Pancreas (tissue), 10 donors: ENCODE data around the gene ANGEL1. TPM values are rescaled to one million over a fixed set of nuclear protein-coding genes. Genes with fewer than 3 reads are reported as not detected.

Source experiments
- ATAC-seq, 4 donors: fragments of 200-7000 bp; cut with Tn5 transposase; one replicate each; pipeline versions ENCODE4 v1.8.0 to v1.9.1; 2020; ENCODE audit warnings: mild to moderate bottlenecking in 4 of 4, moderate library complexity in 4 of 4
- DNase-seq, 6 donors: peaks; one replicate each; pipeline ENCODE4 v3.0.0-alpha.2; 2020
- FAIRE-seq: peaks from 2 replicates; lab custom pipeline; 2012; peaks lifted over from hg19 to GRCh38; lab: Jason Lieb, UNC
- H3K27ac ChIP-seq, 4 donors: fragments of 200-600 bp; sonication (generic); 1 replicate in 3 of 4; 2 replicates in 1 of 4; pipeline versions ENCODE4 v1.5.0 to v1.8.0; 2020
- H3K27me3 ChIP-seq, 4 donors: fragments of 200-600 bp; one replicate each; pipeline ENCODE4 v1.8.0; 2021
- H3K36me3 ChIP-seq, 3 donors: fragments of 200-600 bp; sonication (generic) in 1 of 3; one replicate each; pipeline versions ENCODE4 v1.5.0 to v1.8.0; 2020 to 2021
- H3K4me1 ChIP-seq, 3 donors: fragments of 200-600 bp; one replicate each; pipeline ENCODE4 v1.8.0; 2021
- H3K4me3 ChIP-seq, 4 donors: fragments of 200-600 bp; sonication (generic) in 2 of 4; one replicate each; pipeline versions ENCODE4 v1.5.0 to v1.8.0; 2020 to 2021
- H3K9me3 ChIP-seq, 4 donors: fragments of 200-600 bp; one replicate each; pipeline ENCODE4 v1.8.0; 2021
- CTCF ChIP-seq, 4 donors: fragments of 200-600 bp; sonication (generic) in 3 of 4; IDR thresholded peaks; one replicate each; pipeline versions ENCODE4 v1.5.0 to v1.8.0; 2021; ENCODE audit warnings: antibody characterized with exemption in 4 of 4
- WGBS, 2 donors: extraction: QIAGEN DNeasy Blood & Tissue Kit; methylation state at CpG; one replicate each; pipeline ENCODE4 v1.1.7; 2013; 5-methylcytosine and 5-hydroxymethylcytosine counted together
- intact Hi-C, 3 donors: fragments of 100-400 bp; cut with DNase I; formaldehyde crosslinking; loops; one replicate each; pipeline versions ENCODE4 v1.11.1 to v1.14.2; 2022
- polyA plus RNA-seq, 2 donors: library from polyadenylated mRNA; stranded (reverse); fragments of 200-250 nt; gene quantifications; one replicate each; pipeline ENCODE4 v1.2.3, GENCODE V29; 2013
- total RNA-seq, 6 donors: library from RNA; stranded (reverse); fragmentation: NEBNext Ultra II Directional in 4 of 6; extraction: Animal tissue kit (Norgen Biotek cat#: 25700) in 4 of 6; gene quantifications; one replicate each; pipeline versions ENCODE4 v1.2.1 to v1.2.4, GENCODE V29; 2021 to 2023
- donor health status: healthy with polysubstance abuse.
- donor health status: DM: no; HTN: no; CAD: no; lungs with moderate emphysema.
- donor health status: DM: no; HTN: no; CAD: no.
- donor health status: control.
- donor health status: control.
- donor health status: Bipolar disorder and iron deficiency.
- donor health status: DM: yes; HTN: yes; CAD: no.
- donor health status: DM: no; HTN: no; CAD: no.
- donor health status: DM: no; HTN: no; CAD: no.
- donor health status: DM: yes; HTN: yes; CAD: no.

The ANGEL1 gene
- total and polyA plus RNA-seq, 8 donors, result 25.8 to 40.1 (median 30.5) TPM

- no peak for TF ChIP-seq CTCF (IDR thresholded peaks at IDR 0.05)
- H3K27me3 ChIP-seq, result no peaks in the 10 kb centered on the region
- H3K36me3 ChIP-seq, result peaks cover 0 to 24% (median 16%) of the 10 kb centered on the region in 3 donors
- no peaks in the 10 kb centered on the region for H3K9me3 ChIP-seq
- H3K4me3 ChIP-seq, result peak overlapping the region; percentile 64 to 70 (median 68)
- H3K27ac ChIP-seq, result peak overlapping the region; percentile 84 to 97 (median 93)
- intact Hi-C loops, result no loop called here
- FAIRE-seq (no peak), DNase-seq (no peak), ATAC-seq (peak in 3 of 4 donors; percentile 1 to 20 (median 11))
- WGBS, 2 donors, result 13 to 18% methylated on average over 4 of the region's 4 CpGs
- peaks cover 17 to 22% (median 19%) of the 10 kb centered on the region in 3 donors for H3K4me1 ChIP-seq
Measured at GRCh38 chr14:76811561-76811960, 1.1 kb downstream of the ANGEL1 start.

DNA sequence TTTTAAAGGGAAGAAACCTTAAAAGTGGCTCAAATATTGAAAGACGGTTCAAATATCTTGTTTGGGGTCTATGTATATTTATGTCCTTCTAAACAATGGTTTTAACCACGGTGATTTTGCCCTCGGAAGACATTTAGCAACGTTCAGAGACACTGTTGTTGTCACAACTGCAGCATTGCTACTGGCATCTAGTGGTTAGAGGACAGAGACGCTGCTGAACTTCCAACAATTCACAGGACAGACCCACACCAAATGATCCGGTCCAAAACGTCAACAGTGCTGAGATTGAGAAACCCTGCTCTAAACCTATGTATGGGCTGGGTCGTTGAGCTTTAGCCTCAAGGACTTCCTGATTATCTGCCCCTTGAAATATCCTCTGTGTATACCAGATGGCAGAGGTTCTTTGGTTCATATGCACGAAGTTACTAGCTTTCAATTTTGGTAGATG is 1.7 kb downstream of the ANGEL1 start:
- ATAC-seq (peak in 3 of 4 donors; percentile 20 to 24 (median 20)), FAIRE-seq (no peak), DNase-seq (no peak)
- no peaks in the 10 kb centered on the region for H3K27me3 ChIP-seq
- H3K4me1 ChIP-seq, result peaks cover 17 to 22% (median 19%) of the 10 kb centered on the region in 3 donors
- peak overlapping the region; percentile 2 to 70 (median 66) for H3K4me3 ChIP-seq
- WGBS, 2 donors, result 1 to 2% methylated on average over 9 of the region's 9 CpGs
- TF ChIP-seq CTCF (IDR thresholded peaks at IDR 0.05), result no peak
- H3K36me3 ChIP-seq, result peaks cover 0 to 29% (median 16%) of the 10 kb centered on the region in 3 donors
- intact Hi-C loops, result no loop called here
- no peaks in the 10 kb centered on the region for H3K9me3 ChIP-seq
- H3K27ac ChIP-seq, result peak overlapping the region in 3 of 4 donors; percentile 15 to 97 (median 95)

DNA sequence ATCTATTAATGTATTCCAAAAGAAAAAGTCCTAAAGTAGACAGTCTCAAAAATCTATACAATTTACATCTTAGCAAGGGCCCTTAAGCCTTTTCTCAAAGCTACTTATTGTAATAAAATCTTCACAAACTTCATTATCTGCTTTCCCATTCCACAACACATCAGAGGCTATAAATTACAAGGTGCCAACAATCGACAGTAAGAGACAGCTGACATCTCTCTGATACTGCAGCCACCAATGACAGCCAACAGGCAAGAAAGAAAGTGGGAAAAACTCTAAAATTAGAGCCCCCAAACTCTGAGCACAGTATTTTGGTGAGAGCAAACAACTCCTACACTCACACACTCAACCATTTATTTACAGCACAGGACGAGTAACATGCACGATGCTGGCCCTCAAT is 2.2 kb downstream of the ANGEL1 start:
- peak overlapping the region in 3 of 4 donors; percentile 2 to 70 (median 69) for H3K4me3 ChIP-seq
- 3 to 8% methylated on average over 3 of the region's 3 CpGs for WGBS, 2 donors

DNA sequence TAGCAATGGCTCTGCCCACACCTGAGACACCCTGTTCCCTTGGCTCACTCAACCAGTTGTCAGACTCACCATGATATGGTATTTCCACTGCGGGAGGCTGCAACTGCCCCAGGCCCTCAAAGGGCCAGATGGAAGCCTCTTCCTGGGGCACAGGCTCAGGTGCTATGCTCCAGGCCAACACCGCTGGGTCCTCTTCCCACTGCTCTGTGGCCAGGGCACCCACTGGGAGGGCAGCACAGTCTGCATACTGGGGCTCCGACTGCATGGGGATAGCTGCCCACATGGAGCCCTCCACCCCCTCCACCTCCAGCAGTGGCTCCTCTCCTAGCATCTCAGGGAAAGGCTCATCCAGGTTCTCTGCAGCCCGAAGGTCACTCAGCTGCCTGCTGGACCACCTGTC is 3.7 kb downstream of the ANGEL1 start:
- Histone ChIP-seq H3K9me3 (no peaks in the 10 kb centered on the region), H3K4me1 (peaks cover 17 to 22% (median 19%) of the 10 kb centered on the region in 3 donors), H3K4me3 (no peak overlapping the region), H3K36me3 (peaks cover 5 to 42% (median 21%) of the 10 kb centered on the region in 3 donors), H3K27me3 (no peaks in the 10 kb centered on the region), H3K27ac (no peak overlapping the region)
- intact Hi-C loops, result no loop called here
- FAIRE-seq (no peak), ATAC-seq (no peak), DNase-seq (no peak)
- 82 to 88% methylated on average over 4 of the region's 4 CpGs for WGBS, 2 donors
- TF ChIP-seq CTCF (IDR thresholded peaks at IDR 0.05), result no peak

More for the DNA sequence above, 2.2 kb downstream of the ANGEL1 start:
- Histone ChIP-seq H3K36me3 (peaks cover 0 to 34% (median 16%) of the 10 kb centered on the region in 3 donors), H3K4me1 (peaks cover 17 to 22% (median 19%) of the 10 kb centered on the region in 3 donors), H3K27me3 (no peaks in the 10 kb centered on the region), H3K9me3 (no peaks in the 10 kb centered on the region), H3K27ac (peak overlapping the region in 2 of 4 donors; percentile 95 to 97)
- TF ChIP-seq CTCF (IDR thresholded peaks at IDR 0.05), result no peak
- ATAC-seq (no peak), FAIRE-seq (no peak), DNase-seq (no peak)
- intact Hi-C loops, result no loop called here

DNA sequence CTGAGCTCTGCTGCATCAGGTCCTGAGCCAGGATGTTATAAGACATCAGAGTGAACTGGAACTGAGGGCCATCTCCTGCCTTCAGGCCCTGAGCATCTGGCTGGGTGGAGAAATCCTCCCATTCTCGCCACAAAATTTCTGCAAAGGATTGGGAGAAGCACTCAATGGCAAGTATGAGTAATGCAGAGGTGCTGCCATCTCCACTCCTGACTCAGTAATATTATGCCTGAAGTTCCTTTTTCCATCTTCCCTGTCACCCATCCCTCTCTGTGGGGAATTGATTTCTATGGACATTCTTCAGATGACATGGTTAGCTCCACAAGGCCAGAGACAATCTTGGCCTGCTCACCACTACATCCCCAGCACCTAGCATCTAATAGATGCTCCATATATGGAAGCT is 4.7 kb downstream of the ANGEL1 start:
- intact Hi-C loops, result no loop called here
- no peak for ATAC-seq
- no peak for FAIRE-seq

More for the DNA sequence above, 4.7 kb downstream of the ANGEL1 start:
- no peak for DNase-seq
- WGBS, 2 donors, result 78 to 88% methylated on average over 1 of the region's 1 CpG
- Histone ChIP-seq H3K4me3 (no peak overlapping the region), H3K27me3 (no peaks in the 10 kb centered on the region), H3K27ac (no peak overlapping the region), H3K9me3 (no peaks in the 10 kb centered on the region), H3K4me1 (peaks cover 13 to 14% (median 14%) of the 10 kb centered on the region in 3 donors), H3K36me3 (peaks cover 6 to 52% (median 29%) of the 10 kb centered on the region in 3 donors)
- TF ChIP-seq CTCF (IDR thresholded peaks at IDR 0.05), result no peak
